PC-3 (cell line): ENCODE measurements around the gene RER1.

Source experiments
- CTCF ChIP-seq: fragments of 300-600 bp; sonication (generic); conservative IDR thresholded peaks from 2 replicates; pipeline ENCODE4 v1.5.1; 2017; ENCODE audit warnings: antibody characterized with exemption, low read depth, mild to moderate bottlenecking, low read length
- EZH2phosphoT487 ChIP-seq: fragments of 300-600 bp; sonication (generic); IDR thresholded peaks from 2 replicates; pipeline ENCODE4 v1.6.1; 2018; ENCODE audit warnings: mild to moderate bottlenecking, antibody characterized with exemption, low read length, borderline replicate concordance

- TF ChIP-seq EZH2phosphoT487 (no peak), CTCF (no peak)
These were observed 40.6 kb upstream of the RER1 start for GRCh38 chr1:2350911-2351655.
